HepG2 (cell line): Measurements from ENCODE around the gene SLC35B2. TPM values are rescaled to one million over a fixed set of nuclear protein-coding genes. Genes with fewer than 3 reads are reported as not detected.

ENCODE experiments used
- ATAC-seq: fragments of 200-7000 bp; cut with Tn5 transposase; 3 replicates; pipeline ENCODE4 v1.9.1; 2020; ENCODE audit warnings: mild to moderate bottlenecking, moderate library complexity
- BruUV-seq: library from RNA; stranded (reverse); fragments of 400-500 nt; replicated peaks from 2 replicates; lab custom pipeline; 2021; lab: Mats Ljungman, UMichigan
- CTCF ChIA-PET: fragments of 300-600 bp; formaldehyde crosslinking; extraction: SDS; loops from one replicate; lab custom pipeline; 2021; ENCODE audit warnings: low total read pairs, inconsistent platforms, low intra/inter-chr PET ratio; lab: Yijun Ruan, JAX
- POLR2A ChIA-PET: fragments of 350-600 bp; sonication (Branson Sonifier 250); formaldehyde crosslinking; loops from one replicate; lab custom pipeline; 2020; ENCODE audit warnings: antibody characterized with exemption, inconsistent platforms; lab: Yijun Ruan, JAX
- DNase-seq: peaks from one replicate; pipeline ENCODE4 v3.0.0-alpha.2; 2015; ENCODE audit warnings: low spot score
- FAIRE-seq: peaks from 3 replicates; lab custom pipeline; 2011; peaks lifted over from hg19 to GRCh38; lab: Jason Lieb, UNC
- H2AFZ ChIP-seq: one replicate; pipeline ENCODE4 v1.6.1; 2011; ENCODE audit warnings: low read length, inconsistent platforms
- H3K27ac ChIP-seq: fragments of 300-600 bp; 3 replicates; pipeline ENCODE4 v1.8.0; 2011; ENCODE audit warnings: mixed run types, mild to moderate bottlenecking, mixed read lengths, low read length, inconsistent platforms; ENCODE audit not compliant: insufficient read depth; ENCODE audit errors: extremely low read length
- H3K27me3 ChIP-seq, 2 experiments: fragments of 200-600 bp in 1 of 2; 2 replicates in 1 of 2; 3 replicates in 1 of 2; pipeline versions ENCODE4 v1.6.0 to v1.8.0; 2011; ENCODE audit warnings: low read length in 2 of 2, mild to moderate bottlenecking in 2 of 2, moderate library complexity in 2 of 2, inconsistent platforms in 1 of 2; ENCODE audit not compliant: insufficient read depth in 2 of 2, control insufficient read depth in 1 of 2
- H3K36me3 ChIP-seq, 2 experiments: fragments of 200-600 bp in 1 of 2; replicated peaks in 1 of 2; 2 replicates in 1 of 2; 3 replicates in 1 of 2; pipeline versions ENCODE4 v1.5.1 to v1.8.0; 2011; ENCODE audit warnings: low read length in 2 of 2, inconsistent platforms in 1 of 2; ENCODE audit not compliant: insufficient read depth in 2 of 2, control insufficient read depth in 1 of 2
- H3K4me1 ChIP-seq: 2 replicates; pipeline ENCODE4 v1.5.1; 2012; ENCODE audit warnings: low read length, inconsistent platforms; ENCODE audit not compliant: insufficient read depth
- H3K4me2 ChIP-seq: 2 replicates; pipeline ENCODE4 v1.6.0; 2011; ENCODE audit warnings: low read depth, low read length, inconsistent platforms
- H3K4me3 ChIP-seq, 3 experiments: fragments of 200-600 bp in 1 of 3; sonication (generic), shearing (Covaris generic) in 1 of 3; replicated peaks in 1 of 3; 2 replicates each; pipeline ENCODE4 v1.5.1; 2011 to 2016; ENCODE audit warnings: low read length in 3 of 3, inconsistent platforms in 2 of 3, low read depth in 2 of 3, mild to moderate bottlenecking in 2 of 3, control low read depth in 1 of 3, mixed read lengths in 1 of 3; ENCODE audit not compliant: insufficient read depth in 1 of 3
- H3K79me2 ChIP-seq: one replicate; pipeline ENCODE4 v1.6.1; 2011; ENCODE audit warnings: low read length, inconsistent platforms; ENCODE audit not compliant: insufficient read depth
- H3K9ac ChIP-seq: 2 replicates; pipeline ENCODE4 v1.6.0; 2011; ENCODE audit warnings: mild to moderate bottlenecking, low read depth, low read length, inconsistent platforms; ENCODE audit not compliant: insufficient read depth
- H3K9me3 ChIP-seq: 2 replicates; pipeline ENCODE4 v1.5.1; 2012; ENCODE audit warnings: mild to moderate bottlenecking, low read length
- H4K20me1 ChIP-seq: 2 replicates; pipeline ENCODE4 v1.6.0; 2011; ENCODE audit warnings: inconsistent platforms, mild to moderate bottlenecking, low read length, moderate library complexity; ENCODE audit not compliant: insufficient read depth
- GMEB2 ChIP-seq: IDR thresholded peaks from 2 replicates; pipeline ENCODE4 v1.6.1; 2016; ENCODE audit warnings: missing biosample characterization, missing genetic modification reagents, low read depth
- MXD4 ChIP-seq: IDR thresholded peaks from 2 replicates; pipeline ENCODE4 v1.6.1; 2016; ENCODE audit warnings: mild to moderate bottlenecking, missing biosample characterization, missing genetic modification reagents
- SALL2 ChIP-seq: sonication (generic); formaldehyde crosslinking; IDR thresholded peaks from 2 replicates; pipeline ENCODE4 v1.8.1; 2023; ENCODE audit warnings: mild to moderate bottlenecking, missing genetic modification reagents, inconsistent platforms
- THYN1 ChIP-seq: sonication (generic); formaldehyde crosslinking; IDR thresholded peaks from 2 replicates; pipeline ENCODE4 v1.8.1; 2023; ENCODE audit warnings: low read depth, mild to moderate bottlenecking, moderate library complexity, missing genetic modification reagents, borderline replicate concordance
- TRIM22 ChIP-seq: fragments of 450-650 bp; IDR thresholded peaks from 2 replicates; pipeline ENCODE4 v1.6.1; 2017
- ZNF280D ChIP-seq: sonication (generic); formaldehyde crosslinking; IDR thresholded peaks from 2 replicates; pipeline ENCODE4 v1.5.1; 2020; ENCODE audit warnings: mild to moderate bottlenecking, missing genetic modification reagents
- ZNF605 ChIP-seq: sonication (generic); formaldehyde crosslinking; IDR thresholded peaks from 2 replicates; pipeline ENCODE4 v1.8.0; 2022; ENCODE audit warnings: mild to moderate bottlenecking, missing genetic modification reagents
- ZNF761 ChIP-seq: sonication (generic); formaldehyde crosslinking; conservative IDR thresholded peaks from 2 replicates; pipeline ENCODE4 v1.4.0; 2020; ENCODE audit warnings: mild to moderate bottlenecking, missing genetic modification reagents
- ZNF891 ChIP-seq: sonication (generic); formaldehyde crosslinking; IDR thresholded peaks from 2 replicates; pipeline ENCODE4 v1.5.0; 2020; ENCODE audit warnings: mild to moderate bottlenecking, missing genetic modification reagents
- ZSCAN25 ChIP-seq: sonication (generic); formaldehyde crosslinking; IDR thresholded peaks from 2 replicates; pipeline ENCODE4 v1.8.0; 2022; ENCODE audit warnings: mild to moderate bottlenecking, missing genetic modification reagents
- WGBS: methylation state at CpG from one replicate; pipeline ENCODE4 v1.1.6; 2017; ENCODE audit warnings: low lambda C conversion rate; 5-methylcytosine and 5-hydroxymethylcytosine counted together
- in situ Hi-C: cut with HindIII; loops from 2 replicates; pipeline ENCODE4 v1.10.0; 2017; ENCODE audit warnings: low pct_unique_long_range_greater_than_20kb; ENCODE audit not compliant: extremely low pct_ligation_motif_present
- intact Hi-C: fragments of 100-400 bp; cut with micrococcal nuclease; formaldehyde crosslinking; loops from one replicate; pipeline ENCODE4 v1.10.0; 2022; ENCODE audit not compliant: unreplicated experiment
- polyA plus RNA-seq, 8 experiments: library from polyadenylated mRNA; depleted of rRNA in 3 of 8; stranded (reverse) in 7 of 8; unstranded in 1 of 8; fragments of >200 nt; fragmentation: Illumina TruSeq in 4 of 8; extraction: Trizol in 4 of 8; gene quantifications; 2 replicates each; pipeline versions ENCODE4 v1.2.1 to v1.2.3, GENCODE V29; 2011 to 2016; ENCODE audit warnings: low read depth in 4 of 8, missing spikeins in 1 of 8, mixed read lengths in 1 of 8; ENCODE audit not compliant: insufficient read depth in 1 of 8
- total RNA-seq, 5 experiments: library from RNA; depleted of rRNA; stranded (reverse); fragments of >200 nt; fragmentation: Illumina TruSeq; extraction: Trizol; gene quantifications; 2 replicates each; pipeline ENCODE4 v1.2.3, GENCODE V29; 2016; ENCODE audit warnings: low read depth in 1 of 5
- TF ChIP-seq, protein P1 (sequence below): sonication (generic); formaldehyde crosslinking; IDR thresholded peaks from 2 replicates; pipeline ENCODE4 v1.5.0; 2020; ENCODE audit warnings: mild to moderate bottlenecking, missing genetic modification reagents, borderline replicate concordance

SLC35B2 gene
- total and polyA plus RNA-seq, 2 of the 13 experiments (the other 11 are each of a cell fraction or from before 2014, with no cell fraction given): 61.1 to 148 TPM

DNA sequence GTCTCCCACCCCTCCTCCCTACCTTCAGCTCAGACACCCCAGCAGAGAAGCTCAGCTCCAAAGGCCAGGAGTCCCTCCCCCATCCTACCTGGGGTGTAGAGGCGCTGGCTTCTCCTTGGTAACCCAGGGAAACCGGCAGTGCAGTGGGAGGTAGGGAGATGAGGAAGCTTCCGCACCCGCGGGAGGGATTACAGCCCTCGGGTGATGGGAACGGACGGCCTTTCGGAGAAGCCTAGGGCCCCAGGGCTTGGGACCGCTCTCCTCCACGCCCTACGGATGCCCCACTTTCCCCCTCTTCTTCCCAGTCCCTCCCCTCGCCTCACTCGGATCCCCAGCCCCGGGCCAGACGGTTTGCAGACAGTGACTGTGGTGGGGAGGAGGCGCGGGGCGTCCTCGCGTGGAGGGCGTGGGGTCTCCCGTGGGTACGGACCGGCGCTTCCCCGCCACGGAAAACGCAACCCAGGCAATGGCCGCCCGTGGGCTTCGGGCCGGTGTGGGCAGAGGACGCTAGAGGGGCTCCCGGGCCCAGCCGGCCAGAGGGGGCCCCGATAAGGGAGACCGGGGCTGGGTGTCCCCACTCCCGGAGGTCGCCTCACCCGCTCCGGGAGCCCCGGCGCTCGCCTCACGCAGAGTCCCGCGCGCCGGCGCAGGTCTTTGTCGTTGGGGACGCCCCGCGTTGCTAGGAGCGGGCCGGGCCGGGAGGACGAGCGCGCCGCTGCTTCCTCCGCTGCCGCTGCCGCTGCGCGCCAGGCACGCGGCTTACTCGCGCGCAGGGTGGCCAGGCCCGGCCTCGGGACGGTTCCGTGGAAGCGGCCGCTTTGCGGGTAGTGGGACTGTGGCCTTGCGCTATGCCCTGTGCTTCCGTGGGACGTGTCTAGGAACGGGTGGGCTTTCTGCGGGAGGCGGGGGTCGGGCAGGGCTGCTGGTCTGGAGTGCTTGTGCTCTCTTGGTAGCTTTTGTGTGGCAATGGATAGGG, 40.0 kb upstream of the SLC35B2 start:
- CTCF ChIA-PET: no interaction called here
- POLR2A ChIA-PET: interaction anchor here (1.2 to 1.4 kb wide), 2 partner anchors 15 to 41 kb away, joined by 3 to 5 read pairs; partner anchors contain the start of gene AARS2
- Histone ChIP-seq H3K27ac (no peak overlapping the region), H3K79me2 (no peaks in the 10 kb centered on the region), H3K9ac (no peak overlapping the region), H2AFZ (no peak overlapping the region), H4K20me1 (no peaks in the 10 kb centered on the region), H3K27me3 (peaks cover 0 to 17% of the 10 kb centered on the region in 2 experiments; a peak in 2 of 5 replicates), H3K4me2 (peak overlapping the region; percentile 34), H3K9me3 (no peaks in the 10 kb centered on the region), H3K4me3 (peak overlapping the region in 1 of 3 experiments; percentile 39; a peak in 2 of 6 replicates), H3K4me1 (no peaks in the 10 kb centered on the region), H3K36me3 (peaks cover 10 to 14% of the 10 kb centered on the region in 2 experiments; a peak in 4 of 5 replicates)
- in situ Hi-C loops (no loop called here), intact Hi-C loops (loop anchor here (1.0 kb wide), 1 partner anchor 23 kb away; no protein-coding TSS in a partner anchor)
- FAIRE-seq (no peak), ATAC-seq (peak; percentile 27), DNase-seq (no peak)
- BruUV-seq: no TSS peak
- WGBS: 65% methylated on average over 66 of the region's 86 CpGs
- TF ChIP-seq ZNF761 (CRISPR knock-in tag) (no peak), SALL2 (CRISPR knock-in tag) (no peak), ZSCAN25 (no peak), GMEB2 (CRISPR knock-in tag) (no peak), TRIM22 (no peak), MXD4 (CRISPR knock-in tag) (no peak), ZNF891 (CRISPR knock-in tag) (no peak), ZNF280D (CRISPR knock-in tag) (no peak), ZNF605 (CRISPR knock-in tag) (0 out of 2 replicates have a peak, but pooled peaks have one; percentile 29), THYN1 (CRISPR knock-in tag) (no peak)
- TF ChIP-seq, protein P1, sequence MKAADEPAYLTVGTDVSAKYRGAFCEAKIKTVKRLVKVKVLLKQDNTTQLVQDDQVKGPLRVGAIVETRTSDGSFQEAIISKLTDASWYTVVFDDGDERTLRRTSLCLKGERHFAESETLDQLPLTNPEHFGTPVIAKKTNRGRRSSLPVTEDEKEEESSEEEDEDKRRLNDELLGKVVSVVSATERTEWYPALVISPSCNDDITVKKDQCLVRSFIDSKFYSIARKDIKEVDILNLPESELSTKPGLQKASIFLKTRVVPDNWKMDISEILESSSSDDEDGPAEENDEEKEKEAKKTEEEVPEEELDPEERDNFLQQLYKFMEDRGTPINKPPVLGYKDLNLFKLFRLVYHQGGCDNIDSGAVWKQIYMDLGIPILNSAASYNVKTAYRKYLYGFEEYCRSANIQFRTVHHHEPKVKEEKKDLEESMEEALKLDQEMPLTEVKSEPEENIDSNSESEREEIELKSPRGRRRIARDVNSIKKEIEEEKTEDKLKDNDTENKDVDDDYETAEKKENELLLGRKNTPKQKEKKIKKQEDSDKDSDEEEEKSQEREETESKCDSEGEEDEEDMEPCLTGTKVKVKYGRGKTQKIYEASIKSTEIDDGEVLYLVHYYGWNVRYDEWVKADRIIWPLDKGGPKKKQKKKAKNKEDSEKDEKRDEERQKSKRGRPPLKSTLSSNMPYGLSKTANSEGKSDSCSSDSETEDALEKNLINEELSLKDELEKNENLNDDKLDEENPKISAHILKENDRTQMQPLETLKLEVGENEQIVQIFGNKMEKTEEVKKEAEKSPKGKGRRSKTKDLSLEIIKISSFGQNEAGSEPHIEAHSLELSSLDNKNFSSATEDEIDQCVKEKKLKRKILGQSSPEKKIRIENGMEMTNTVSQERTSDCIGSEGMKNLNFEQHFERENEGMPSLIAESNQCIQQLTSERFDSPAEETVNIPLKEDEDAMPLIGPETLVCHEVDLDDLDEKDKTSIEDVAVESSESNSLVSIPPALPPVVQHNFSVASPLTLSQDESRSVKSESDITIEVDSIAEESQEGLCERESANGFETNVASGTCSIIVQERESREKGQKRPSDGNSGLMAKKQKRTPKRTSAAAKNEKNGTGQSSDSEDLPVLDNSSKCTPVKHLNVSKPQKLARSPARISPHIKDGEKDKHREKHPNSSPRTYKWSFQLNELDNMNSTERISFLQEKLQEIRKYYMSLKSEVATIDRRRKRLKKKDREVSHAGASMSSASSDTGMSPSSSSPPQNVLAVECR (CRISPR knock-in tag): peak; percentile 30; the same call in 1 of the 2 replicates
